Fibroblast of skin of left biceps (primary cell): ENCODE results near the gene CRYBB2.
"Not testable (repeated sequence)": the region's sequence is repeated elsewhere in the genome, so short reads cannot be mapped to it uniquely, and the experiment has no call there.

ENCODE experiments used
- DNase-seq, 2 experiments: peaks; one replicate each; pipeline ENCODE4 v3.0.0-alpha.2; 2013; ENCODE audit warnings: low read depth in 2 of 2

CRYBB2 gene

GRCh38 chr22:25233706-25234105 is 14.3 kb downstream of the CRYBB2 start:
- not testable (repeated sequence) for DNase-seq

- DNase-seq = peak; percentile 15 to 28
Observed at GRCh38 chr22:25235547-25236290, 16.3 kb downstream of the CRYBB2 start.

GRCh38 chr22:25236417-25236816 is 17.0 kb downstream of the CRYBB2 start:
- no peak for DNase-seq

GRCh38 chr22:25237503-25237902 is 18.1 kb downstream of the CRYBB2 start:
- DNase-seq = no peak

- DNase-seq = not testable (repeated sequence)
Observed at GRCh38 chr22:25238058-25238457, 18.6 kb downstream of the CRYBB2 start.

- not testable (repeated sequence) for DNase-seq
Observed at GRCh38 chr22:25255169-25255568, 35.7 kb downstream of the CRYBB2 start.

- DNase-seq = not testable (repeated sequence)
Observed at GRCh38 chr22:25267567-25267966, 48.1 kb downstream of the CRYBB2 start.

GRCh38 chr22:25268902-25269301 is 49.5 kb downstream of the CRYBB2 start:
- not testable (repeated sequence) for DNase-seq

GRCh38 chr22:25270061-25270460 is 50.6 kb downstream of the CRYBB2 start:
- not testable (repeated sequence) for DNase-seq

GRCh38 chr22:25273231-25273630 is 53.8 kb downstream of the CRYBB2 start:
- not testable (repeated sequence) for DNase-seq

GRCh38 chr22:25273928-25274327 is 54.5 kb downstream of the CRYBB2 start:
- DNase-seq = not testable (repeated sequence)

GRCh38 chr22:25280118-25280517 is 60.7 kb downstream of the CRYBB2 start:
- DNase-seq = not testable (repeated sequence)
